HG03520 (cell line): Measurements from ENCODE around the gene PRRG2.

Experiments used
- ATAC-seq: cut with Tn5 transposase; IDR thresholded peaks from one replicate; pipeline ENCODE4 v1.9.1; 2021; ENCODE audit warnings: mild to moderate bottlenecking, moderate library complexity; ENCODE audit not compliant: unreplicated experiment

The PRRG2 gene

GRCh38 chr19:49636233-49636932, 55.3 kb downstream of the PRRG2 start:
- no peak for ATAC-seq

- ATAC-seq: no peak
These were observed 57.0 kb downstream of the PRRG2 start for GRCh38 chr19:49637821-49638738.

DNA sequence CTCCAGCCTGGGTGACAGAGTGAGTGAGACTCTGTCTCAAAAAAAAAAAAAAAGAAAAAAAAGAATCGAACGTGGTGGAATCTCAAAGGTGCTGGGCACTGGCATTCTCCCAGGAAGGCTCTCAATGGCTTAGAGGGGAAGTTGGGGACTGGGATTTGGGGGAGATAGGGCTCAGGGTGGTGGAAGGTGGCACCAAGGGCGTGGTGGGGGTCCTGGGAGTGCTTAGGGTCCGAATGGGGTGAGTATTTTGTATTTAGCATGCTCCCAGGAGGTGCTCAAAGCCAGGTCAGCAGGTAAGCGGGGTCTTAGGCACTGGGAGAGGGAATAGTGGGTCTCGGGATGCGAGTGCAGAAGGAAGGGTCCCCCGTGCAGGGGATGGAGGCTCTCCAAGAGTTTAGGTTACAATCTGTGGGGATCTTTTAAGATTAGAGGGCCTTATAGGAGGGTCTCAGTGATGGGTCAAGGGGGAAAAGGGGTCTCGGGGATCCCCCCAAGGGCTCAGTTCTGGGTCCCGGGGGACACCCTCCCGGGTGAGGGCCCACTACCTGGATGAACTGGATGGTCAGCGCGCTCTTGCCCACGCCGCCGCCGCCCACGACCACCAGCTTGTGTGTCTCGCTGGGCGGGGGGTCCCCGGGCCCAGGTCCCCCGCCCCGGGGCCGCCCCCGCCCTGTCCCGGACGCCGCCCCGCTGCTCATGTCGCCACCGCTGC, 58.4 kb downstream of the PRRG2 start:
- ATAC-seq: no peak

- ATAC-seq: peak; percentile 45
These were observed 59.2 kb downstream of the PRRG2 start, which contains the start of gene RRAS for GRCh38 chr19:49640113-49640898. TSS of gene RRAS (minus strand) at chr19:49640143. CDS start at chr19:49640098, 45 bp downstream.
